Activated T-cell treated with anti-CD3 and anti-CD28 coated beads, Interleukin-2, amount 50 U/mL, for 72 hours (primary cell): Measurements from ENCODE around the gene FHIT. TPM values are rescaled to one million over a fixed set of nuclear protein-coding genes. Genes with fewer than 3 reads are reported as not detected.

Experiments used
- ATAC-seq, 2 donors: fragments of 150-1000 bp; cut with Tn5 transposase; replicated peaks in 1 of 2; 2 replicates each; pipeline ENCODE4 v1.10.0; 2021; ENCODE audit warnings: moderate library complexity in 2 of 2, mild to moderate bottlenecking in 1 of 2
- DNase-seq, 2 donors: peaks; one replicate each; pipeline ENCODE4 v3.0.0; 2021 to 2022; ENCODE audit warnings: mixed read lengths in 1 of 2
- H3K27ac Mint-ChIP-seq: one replicate; pipeline ENCODE4 v1.8.0; 2022; ENCODE audit warnings: mild to moderate bottlenecking, moderate library complexity, mixed read lengths
- H3K27me3 Mint-ChIP-seq: one replicate; pipeline ENCODE4 v1.8.0; 2022; ENCODE audit warnings: low read depth, mixed read lengths
- H3K36me3 Mint-ChIP-seq, 2 donors: one replicate each; pipeline ENCODE4 v1.8.0; 2022; ENCODE audit warnings: mixed read lengths in 2 of 2, mild to moderate bottlenecking in 1 of 2; ENCODE audit not compliant: insufficient read depth in 2 of 2
- H3K4me1 Mint-ChIP-seq: one replicate; pipeline ENCODE4 v1.8.0; 2022; ENCODE audit warnings: low read depth, mixed read lengths
- H3K4me3 Mint-ChIP-seq, 2 donors: one replicate each; pipeline ENCODE4 v1.8.0; 2022; ENCODE audit warnings: mild to moderate bottlenecking in 2 of 2, mixed read lengths in 2 of 2, moderate library complexity in 2 of 2
- H3K9me3 Mint-ChIP-seq, 2 donors: one replicate each; pipeline ENCODE4 v1.8.0; 2022; ENCODE audit warnings: mixed read lengths in 2 of 2
- total RNA-seq, 2 donors: library from RNA; stranded (reverse); gene quantifications; one replicate each; pipeline ENCODE4 v1.2.3, GENCODE V29; 2022

Gene FHIT
- total RNA-seq, 2 donors from 2014 or later, result 48.2 to 54.9 TPM

DNA sequence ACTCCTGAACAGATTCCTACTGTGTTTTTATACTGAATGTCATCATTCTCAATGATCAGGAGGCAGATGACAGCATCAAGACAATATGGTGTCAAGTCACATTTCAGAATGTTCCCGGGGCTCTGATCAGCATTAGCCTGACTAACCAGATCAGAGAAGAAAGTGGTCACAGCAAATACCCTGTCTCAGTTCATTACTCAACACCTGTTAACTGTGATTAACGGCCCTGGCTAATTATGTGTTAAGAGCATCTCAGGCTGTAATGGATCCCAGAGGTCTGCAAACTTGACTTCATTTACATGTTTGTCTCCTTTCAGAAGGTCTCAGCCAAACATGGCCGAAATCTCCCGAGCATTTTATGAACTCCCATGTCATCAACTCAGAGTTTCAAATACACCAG lies 833.7 kb downstream of the FHIT start:
- ATAC-seq, result no peak
- no peaks in the 10 kb centered on the region for H3K27me3 Mint-ChIP-seq
- H3K9me3 Mint-ChIP-seq, result peaks cover 3% of the 10 kb centered on the region in 2 donors
- H3K27ac Mint-ChIP-seq, result no peak overlapping the region
- no peak overlapping the region for H3K4me3 Mint-ChIP-seq
- H3K36me3 Mint-ChIP-seq, result peaks cover 0 to 3% of the 10 kb centered on the region in 2 donors
- no peaks in the 10 kb centered on the region for H3K4me1 Mint-ChIP-seq
- DNase-seq, result no peak

DNA sequence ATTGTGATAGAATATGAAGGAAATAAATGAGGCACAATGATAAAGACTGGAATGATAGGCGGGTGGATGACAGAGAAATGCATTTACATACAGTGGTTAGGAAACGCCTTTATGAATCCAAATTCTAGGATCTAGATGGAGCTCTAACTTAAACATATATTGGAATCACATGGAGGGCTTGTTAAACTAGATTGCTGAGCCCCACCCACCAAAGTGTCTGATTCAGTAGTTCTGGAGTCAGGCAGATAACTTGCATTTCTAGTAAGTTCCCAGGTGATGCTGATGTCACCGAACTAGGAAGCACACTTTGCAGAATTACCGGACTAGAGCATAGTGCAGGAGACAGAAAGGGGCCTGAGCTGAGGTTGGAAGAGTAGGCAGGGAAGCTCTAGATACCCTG lies 837.2 kb downstream of the FHIT start:
- no peak for ATAC-seq
- H3K4me1 Mint-ChIP-seq, result no peaks in the 10 kb centered on the region

DNA sequence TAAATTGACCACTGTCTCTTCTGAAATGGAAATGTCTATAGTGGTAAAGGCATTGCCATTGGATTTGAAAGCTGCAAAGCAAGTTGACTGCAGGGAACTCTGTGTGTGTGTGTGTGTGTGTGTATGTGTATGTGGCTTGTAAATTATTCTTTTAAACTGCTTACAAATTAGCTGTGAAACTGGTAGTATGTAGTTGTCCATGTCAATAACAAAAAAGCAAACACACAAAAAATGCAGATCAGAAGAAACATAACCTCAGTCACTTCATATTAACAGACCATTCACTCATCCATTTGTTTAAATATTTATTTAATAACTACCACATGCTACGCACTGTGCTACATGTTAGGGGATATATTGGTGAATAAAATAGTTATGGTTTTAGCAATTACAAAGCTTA lies 837.7 kb downstream of the FHIT start:
- H3K27ac Mint-ChIP-seq, result no peak overlapping the region
- ATAC-seq (no peak), DNase-seq (no peak)

More for the DNA sequence above, 837.2 kb downstream of the FHIT start:
- Mint-ChIP-seq H3K9me3 (peaks cover 3 to 5% of the 10 kb centered on the region in 2 donors), H3K4me3 (no peak overlapping the region), H3K27ac (no peak overlapping the region), H3K36me3 (peaks cover 0 to 3% of the 10 kb centered on the region in 2 donors), H3K27me3 (no peaks in the 10 kb centered on the region)
- no peak for DNase-seq

DNA sequence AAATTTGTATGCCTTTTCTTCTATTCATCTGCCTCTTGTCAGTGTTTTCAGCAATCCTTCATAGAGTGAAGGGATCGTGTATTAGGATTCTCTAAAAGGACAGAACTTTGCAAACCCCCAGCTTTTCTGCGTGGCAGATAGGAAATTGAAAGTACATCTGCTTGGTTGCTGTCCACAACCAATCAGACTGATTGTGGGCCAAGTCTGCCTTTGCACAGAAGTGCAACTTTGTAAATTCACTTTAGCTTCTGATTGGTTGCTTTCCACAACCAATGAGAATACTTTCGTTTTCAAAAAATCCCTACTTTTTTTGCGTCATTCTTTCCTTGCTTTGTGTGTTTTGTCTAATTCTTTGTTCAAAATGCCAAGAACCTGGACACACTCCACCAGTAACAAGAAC lies 847.4 kb downstream of the FHIT start:
- no peaks in the 10 kb centered on the region for H3K27me3 Mint-ChIP-seq
- no peak overlapping the region for H3K27ac Mint-ChIP-seq
- H3K4me3 Mint-ChIP-seq, result no peak overlapping the region
- peaks cover 14% of the 10 kb centered on the region for H3K4me1 Mint-ChIP-seq
- DNase-seq, result no peak
- no peaks in the 10 kb centered on the region for H3K36me3 Mint-ChIP-seq
- H3K9me3 Mint-ChIP-seq, result no peaks in the 10 kb centered on the region
- no peak for ATAC-seq

More for the DNA sequence above, 837.7 kb downstream of the FHIT start:
- Mint-ChIP-seq H3K9me3 (peaks cover 3 to 5% of the 10 kb centered on the region in 2 donors), H3K4me3 (no peak overlapping the region), H3K4me1 (no peaks in the 10 kb centered on the region), H3K27me3 (no peaks in the 10 kb centered on the region), H3K36me3 (peaks cover 0 to 3% of the 10 kb centered on the region in 2 donors)

DNA sequence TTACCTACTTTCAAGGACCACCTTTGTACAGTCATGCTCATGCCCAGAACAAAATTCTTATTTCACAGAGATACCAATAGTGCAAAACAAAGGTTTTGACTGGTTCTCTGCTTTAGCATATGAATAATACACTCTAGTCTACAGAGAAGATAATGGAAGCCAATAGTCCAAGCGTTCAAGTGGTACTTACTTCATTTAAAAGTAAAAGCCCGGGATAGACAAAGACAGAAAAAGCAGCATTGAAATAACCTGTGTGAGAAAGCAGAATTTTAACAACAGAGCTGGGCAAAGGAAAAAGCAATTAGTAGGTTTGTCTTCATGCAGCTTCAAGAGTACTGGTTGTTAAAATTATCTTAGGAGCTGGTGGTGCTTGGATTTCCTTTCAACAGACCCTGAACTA lies 848.3 kb downstream of the FHIT start:
- peaks cover 14% of the 10 kb centered on the region for H3K4me1 Mint-ChIP-seq
- DNase-seq (no peak), ATAC-seq (no peak)
- H3K27me3 Mint-ChIP-seq, result no peaks in the 10 kb centered on the region
- no peak overlapping the region for H3K4me3 Mint-ChIP-seq
- H3K36me3 Mint-ChIP-seq, result no peaks in the 10 kb centered on the region
- H3K9me3 Mint-ChIP-seq, result peaks cover 0 to under 1% of the 10 kb centered on the region in 2 donors
- no peak overlapping the region for H3K27ac Mint-ChIP-seq

DNA sequence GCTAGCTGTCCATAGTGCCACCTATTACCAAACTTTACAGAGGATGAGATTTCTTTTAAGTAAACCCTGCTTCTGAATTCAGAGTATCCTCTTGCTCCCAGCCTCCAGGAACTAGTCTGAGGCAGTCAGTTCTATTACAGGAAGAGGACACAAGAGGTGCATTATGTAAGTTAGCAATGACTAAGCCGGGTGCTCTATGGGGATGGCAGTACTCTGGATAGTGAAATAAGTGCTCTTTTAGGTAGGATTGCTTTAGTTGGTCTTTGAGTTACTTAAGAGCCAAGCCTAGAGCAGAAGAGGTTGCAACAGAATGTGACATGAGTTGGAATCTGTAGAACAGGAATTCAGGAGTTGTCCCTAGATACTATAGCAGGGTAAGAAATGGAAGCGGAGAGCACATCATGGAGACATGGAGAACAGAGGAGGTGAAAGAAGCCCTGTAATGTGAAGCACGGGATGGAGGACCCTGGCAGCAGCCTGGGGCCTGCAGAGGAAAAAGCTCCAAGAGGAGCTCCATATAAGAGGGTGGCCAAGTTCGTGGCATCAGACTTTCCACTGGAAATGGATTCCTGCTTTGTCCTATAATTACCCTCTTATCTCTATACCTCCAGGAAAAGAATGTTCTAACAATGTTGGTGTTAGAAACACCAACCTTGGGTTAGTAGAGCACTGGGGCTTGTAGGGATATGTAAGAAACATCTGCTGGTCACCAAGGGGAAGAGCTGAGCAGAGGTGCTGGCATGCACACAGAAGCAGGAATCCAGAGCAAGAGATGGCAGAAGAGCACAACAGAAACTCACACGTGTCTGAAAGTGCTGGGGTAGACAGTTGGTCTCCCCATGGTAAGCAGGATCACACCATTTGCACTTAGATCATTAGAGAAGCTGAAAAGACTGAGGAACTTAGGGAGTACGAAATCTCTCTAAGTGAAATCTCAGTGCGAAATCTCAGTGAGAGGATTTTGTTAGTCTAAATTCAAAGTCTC lies 851.1 kb downstream of the FHIT start:
- peaks cover 14% of the 10 kb centered on the region for H3K4me1 Mint-ChIP-seq
- DNase-seq, result no peak

DNA sequence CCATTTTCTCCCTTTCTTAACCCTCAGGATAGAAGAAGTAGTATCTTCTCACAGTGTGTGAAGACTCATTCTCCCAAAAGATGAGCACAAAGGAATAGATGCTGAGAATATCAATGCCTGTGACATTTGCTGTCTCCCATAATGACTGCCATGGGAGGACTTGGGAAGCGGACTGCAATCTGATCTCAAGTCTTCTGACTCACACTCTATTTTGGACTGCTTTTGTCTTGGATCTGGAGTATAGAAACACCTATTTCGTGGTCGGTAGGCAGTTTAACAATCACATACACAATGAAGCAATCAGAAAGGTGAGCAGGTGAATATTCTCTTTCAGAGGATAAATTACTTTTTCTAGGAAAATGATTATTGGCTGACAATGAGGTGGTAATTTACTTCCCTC lies 852.0 kb downstream of the FHIT start:
- H3K27ac Mint-ChIP-seq, result no peak overlapping the region
- H3K36me3 Mint-ChIP-seq, result no peaks in the 10 kb centered on the region
- no peaks in the 10 kb centered on the region for H3K27me3 Mint-ChIP-seq
- no peak for DNase-seq
- H3K4me1 Mint-ChIP-seq, result peaks cover 14% of the 10 kb centered on the region
- H3K4me3 Mint-ChIP-seq, result no peak overlapping the region
- ATAC-seq, result no peak
- peaks cover 0 to 4% of the 10 kb centered on the region in 2 donors for H3K9me3 Mint-ChIP-seq

More for the DNA sequence above, 851.1 kb downstream of the FHIT start:
- Mint-ChIP-seq H3K27ac (no peak overlapping the region), H3K9me3 (peaks cover 0 to 4% of the 10 kb centered on the region in 2 donors), H3K27me3 (no peaks in the 10 kb centered on the region), H3K4me3 (no peak overlapping the region), H3K36me3 (no peaks in the 10 kb centered on the region)
- ATAC-seq, result no peak

DNA sequence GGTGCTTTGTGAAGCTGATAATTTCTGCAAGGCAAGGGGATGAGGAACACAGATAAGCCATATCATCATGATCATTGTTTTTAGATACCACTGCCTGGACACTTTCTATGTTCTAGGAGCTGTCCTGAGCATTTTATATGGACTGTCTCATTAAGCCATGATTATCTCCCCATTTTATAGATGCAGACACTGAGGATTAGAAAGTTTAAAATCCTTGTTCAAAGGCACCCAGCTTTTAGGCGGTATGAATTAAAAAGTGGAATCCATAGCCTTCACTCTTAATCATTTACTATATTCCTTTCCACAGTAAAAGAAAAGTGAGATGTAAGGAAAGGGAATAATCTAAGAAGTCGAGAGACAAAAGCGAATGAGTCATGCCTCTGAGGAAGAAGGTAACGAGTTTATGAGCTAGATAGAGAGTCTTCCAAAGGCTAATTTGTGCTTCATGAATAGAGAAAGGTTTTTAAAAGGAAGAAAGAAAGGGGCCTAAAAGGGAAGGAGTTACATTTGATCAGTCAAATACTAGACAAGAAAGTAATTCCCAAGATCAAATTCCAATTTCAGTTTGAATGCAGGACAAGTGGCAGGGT lies 856.0 kb downstream of the FHIT start:
- no peak overlapping the region for H3K4me3 Mint-ChIP-seq
- no peak for ATAC-seq
- H3K36me3 Mint-ChIP-seq, result no peaks in the 10 kb centered on the region
- peaks cover 0 to 4% of the 10 kb centered on the region in 2 donors for H3K9me3 Mint-ChIP-seq
- DNase-seq, result no peak
- no peak overlapping the region for H3K27ac Mint-ChIP-seq
- H3K27me3 Mint-ChIP-seq, result no peaks in the 10 kb centered on the region
- peaks cover 5% of the 10 kb centered on the region for H3K4me1 Mint-ChIP-seq

DNA sequence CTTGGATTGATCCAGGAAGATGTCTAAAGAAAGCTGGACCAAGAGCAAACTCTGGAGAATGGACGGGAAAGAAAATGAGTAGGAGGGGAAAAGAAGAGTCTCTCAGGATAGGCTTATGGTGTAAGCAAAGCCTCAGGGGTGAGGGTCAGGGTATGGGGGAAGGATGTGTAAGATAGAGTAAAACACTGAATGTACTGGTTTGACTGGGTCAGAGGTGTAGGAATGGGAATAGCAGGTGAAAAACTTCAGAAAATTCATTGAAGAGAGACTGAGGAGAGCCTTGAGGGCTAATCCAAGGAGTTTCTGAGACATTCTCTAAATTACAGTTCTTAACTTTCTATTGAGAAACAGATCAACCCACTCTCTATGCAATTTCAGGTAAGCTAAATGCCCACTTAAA lies 857.3 kb downstream of the FHIT start:
- ATAC-seq, result no peak

DNA sequence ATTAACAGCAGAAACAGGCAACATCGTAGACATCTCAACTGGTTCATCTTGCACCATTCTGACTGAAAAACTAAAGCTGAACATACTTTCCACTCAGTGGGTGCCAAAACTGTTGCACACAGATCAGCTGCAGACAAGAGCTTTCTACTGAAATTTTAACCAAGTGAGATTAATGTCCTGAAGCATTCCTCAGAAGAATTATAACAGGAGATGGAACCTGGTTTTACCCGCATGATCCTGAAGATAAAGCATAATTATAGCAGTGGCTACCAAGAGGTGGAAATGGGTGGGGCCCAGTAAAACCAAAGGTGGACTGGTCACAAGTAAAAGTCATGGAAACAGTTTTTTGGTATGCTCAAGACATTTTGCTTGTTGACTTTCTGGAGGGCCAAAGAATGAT lies 858.8 kb downstream of the FHIT start:
- DNase-seq (no peak), ATAC-seq (no peak)
- Mint-ChIP-seq H3K9me3 (peaks cover 0 to 2% of the 10 kb centered on the region in 2 donors), H3K36me3 (no peaks in the 10 kb centered on the region), H3K4me3 (no peak overlapping the region), H3K27me3 (no peaks in the 10 kb centered on the region), H3K4me1 (no peaks in the 10 kb centered on the region), H3K27ac (no peak overlapping the region)

More for the DNA sequence above, 857.3 kb downstream of the FHIT start:
- H3K36me3 Mint-ChIP-seq, result no peaks in the 10 kb centered on the region
- H3K4me1 Mint-ChIP-seq, result no peaks in the 10 kb centered on the region
- DNase-seq, result no peak
- H3K4me3 Mint-ChIP-seq, result no peak overlapping the region
- no peaks in the 10 kb centered on the region for H3K27me3 Mint-ChIP-seq
- H3K9me3 Mint-ChIP-seq, result peaks cover 0 to 4% of the 10 kb centered on the region in 2 donors
- H3K27ac Mint-ChIP-seq, result no peak overlapping the region

DNA sequence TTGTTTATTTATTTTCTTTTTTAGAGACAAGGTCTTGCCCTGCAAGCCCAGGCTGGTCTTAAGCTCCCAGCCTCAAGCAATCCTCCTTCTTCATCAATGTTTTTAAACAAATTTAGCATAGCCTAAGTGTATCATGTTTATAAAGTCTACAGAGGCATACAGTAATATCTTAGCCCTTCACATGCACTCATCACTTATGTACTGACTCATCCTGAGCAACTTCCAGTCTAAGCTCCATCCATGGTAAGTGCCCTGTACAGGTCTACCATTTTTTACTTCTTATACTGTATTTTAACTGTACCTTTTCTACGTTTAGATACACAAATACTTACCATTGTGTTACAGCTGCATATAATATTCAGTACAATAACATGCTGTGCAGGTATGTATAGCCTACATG lies 860.0 kb downstream of the FHIT start:
- Mint-ChIP-seq H3K4me3 (no peak overlapping the region), H3K27ac (no peak overlapping the region), H3K36me3 (no peaks in the 10 kb centered on the region), H3K4me1 (no peaks in the 10 kb centered on the region), H3K9me3 (peaks cover 0 to 2% of the 10 kb centered on the region in 2 donors), H3K27me3 (no peaks in the 10 kb centered on the region)
- ATAC-seq (no peak), DNase-seq (no peak)

DNA sequence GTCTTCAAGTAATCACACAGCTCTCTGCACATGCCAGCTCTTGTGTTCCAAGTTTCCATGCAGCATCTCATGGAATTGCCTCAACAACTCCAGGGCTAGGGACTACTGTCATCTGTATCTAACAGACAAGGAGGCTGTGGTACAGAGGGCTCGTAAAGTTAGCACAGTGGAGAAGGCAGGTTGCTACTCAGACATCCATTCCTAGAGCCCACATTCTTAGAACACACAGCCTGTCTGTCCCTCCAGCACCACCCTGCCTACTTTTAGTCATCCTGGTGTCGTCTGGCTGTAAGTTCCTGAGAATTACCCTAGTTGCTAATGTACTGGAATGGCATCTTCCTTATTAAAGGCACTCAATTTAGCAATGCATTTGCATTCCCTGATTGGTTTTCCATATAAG lies 862.5 kb downstream of the FHIT start:
- Mint-ChIP-seq H3K4me3 (no peak overlapping the region), H3K27ac (no peak overlapping the region), H3K36me3 (no peaks in the 10 kb centered on the region), H3K27me3 (no peaks in the 10 kb centered on the region), H3K9me3 (peaks cover 0 to 2% of the 10 kb centered on the region in 2 donors), H3K4me1 (no peaks in the 10 kb centered on the region)
- no peak for DNase-seq
- ATAC-seq, result no peak

DNA sequence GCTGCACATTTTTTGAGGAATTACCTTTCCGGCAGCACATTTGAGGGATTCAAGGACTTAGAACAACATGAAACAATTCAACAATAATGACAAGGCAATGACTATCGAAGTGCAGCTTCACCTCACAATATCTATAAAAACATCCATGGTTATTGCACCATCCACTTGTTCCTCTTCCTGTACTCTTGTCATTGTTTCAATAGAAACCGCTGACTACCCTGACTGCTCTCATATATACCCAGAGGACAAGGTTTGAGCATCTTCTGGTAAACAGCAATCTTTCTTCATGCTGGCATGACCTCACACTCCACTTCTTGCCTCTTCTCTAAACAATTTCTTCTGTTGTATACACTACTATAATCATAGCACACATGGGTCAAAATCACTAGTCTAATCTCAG lies 864.9 kb downstream of the FHIT start:
- Mint-ChIP-seq H3K4me3 (no peak overlapping the region), H3K27ac (no peak overlapping the region), H3K4me1 (no peaks in the 10 kb centered on the region), H3K9me3 (peaks cover 0 to 2% of the 10 kb centered on the region in 2 donors), H3K36me3 (no peaks in the 10 kb centered on the region), H3K27me3 (no peaks in the 10 kb centered on the region)
- DNase-seq (no peak), ATAC-seq (peak; percentile 15 to 24)
